ENCODE measurements around the gene UBE2QL1. TPM values are rescaled to one million over a fixed set of nuclear protein-coding genes. Genes with fewer than 3 reads are reported as not detected.

UBE2QL1 gene
- total RNA-seq, 1 experiment from 2014 or later, result not detected

- Histone ChIP-seq H3K9me2 (ENCODE audit: insufficient read depth) (no peaks in the 10 kb centered on the region), H3K79me2 (ENCODE audit: insufficient read depth, low read length) (no peaks in the 10 kb centered on the region), H4K20me1 (ENCODE audit: insufficient read depth) (no peaks in the 10 kb centered on the region), H3K4me1 (ENCODE audit: control insufficient read depth in 1 of 2, insufficient read depth in 2 of 2, low read length in 2 of 2) (no peaks in the 10 kb centered on the region), H3K4me3 (replicated peaks in 1 of 2; ENCODE audit: low read depth in 1 of 2, low read length in 2 of 2) (no peak overlapping the region), H2AFZ (ENCODE audit: low read depth, low read length, poor library complexity, severe bottlenecking) (no peak overlapping the region), H3K36me3 (ENCODE audit: control insufficient read depth in 1 of 2, insufficient read depth in 2 of 2, low read length in 2 of 2) (no peaks in the 10 kb centered on the region), H3K4me2 (ENCODE audit: low read length) (no peak overlapping the region), H3K9me3 (ENCODE audit: control insufficient read depth in 1 of 2, insufficient read depth in 1 of 2, low read depth in 1 of 2, low read length in 2 of 2) (no peaks in the 10 kb centered on the region), H3K27ac (ENCODE audit: low read depth, low read length) (no peak overlapping the region), H3K27me3 (ENCODE audit: insufficient read depth, low read length) (peaks cover 56% of the 10 kb centered on the region), H3K9ac (ENCODE audit: low read length) (no peak overlapping the region)
- ChIA-PET RAD21 (ENCODE audit: low non-redundant PET in 1 of 2, low total read pairs in 2 of 2, uncharacterized antibody in 2 of 2, unreplicated experiment in 2 of 2) (no interaction called here), POLR2A (no interaction called here), CTCF (no interaction called here)
- no TSS peak for BruUV-seq (replicated peaks)
- intact Hi-C loops (cut with micrococcal nuclease), result no loop called here
- DNase-seq (ENCODE audit: low read depth, low spot score), result no peak
- ATAC-seq, result no peak
- TF ChIP-seq CEBPB (IDR thresholded peaks at IDR 0.05; ENCODE audit: low read depth), result no peak
- TF ChIP-seq TCF7L2 (IDR thresholded peaks at IDR 0.05; ENCODE audit: borderline replicate concordance, extremely low read depth, insufficient read depth, insufficient read length), result no peak
- TF ChIP-seq CTCF (IDR thresholded peaks at IDR 0.05 in 2 of 3, conservative IDR thresholded peaks at IDR 0.05 in 1 of 3; ENCODE audit: borderline replicate concordance in 1 of 3, insufficient read depth in 1 of 3, low read depth in 2 of 3, low read length in 2 of 3), result 0 out of 6 replicates have a peak, but pooled peaks of 1 of the 3 experiments have one; percentile 8
Measured at GRCh38 chr5:6487081-6487480, 38.4 kb downstream of the UBE2QL1 start.

DNA sequence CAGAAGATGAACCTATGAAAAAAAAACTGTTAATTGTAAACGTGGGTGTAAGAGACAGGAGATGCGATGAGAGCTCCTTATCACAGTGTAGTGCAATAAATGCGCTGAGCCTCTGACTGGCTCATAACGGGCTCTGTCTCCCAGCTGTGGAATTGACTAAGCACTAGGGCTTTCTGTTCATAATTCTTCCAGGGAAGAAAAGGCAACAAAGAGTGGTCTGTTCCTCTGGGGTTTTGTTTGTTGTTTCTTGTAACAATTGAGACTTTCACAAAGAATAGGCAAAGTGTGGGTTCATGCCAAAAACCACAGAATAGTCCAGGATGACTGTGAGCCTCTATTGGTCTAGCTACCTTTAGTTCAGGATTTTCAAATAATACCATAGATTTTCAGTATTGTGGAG, 39.4 kb downstream of the UBE2QL1 start:
- H3K9me3 ChIP-seq (ENCODE audit: control insufficient read depth in 1 of 2, insufficient read depth in 1 of 2, low read depth in 1 of 2, low read length in 2 of 2), result no peaks in the 10 kb centered on the region
- ATAC-seq (no peak), DNase-seq (ENCODE audit: low read depth, low spot score) (no peak)
- H2AFZ ChIP-seq (ENCODE audit: low read depth, low read length, poor library complexity, severe bottlenecking), result no peak overlapping the region
- H4K20me1 ChIP-seq (ENCODE audit: insufficient read depth), result no peaks in the 10 kb centered on the region
- H3K27ac ChIP-seq (ENCODE audit: low read depth, low read length), result no peak overlapping the region
- no peaks in the 10 kb centered on the region for H3K4me1 ChIP-seq (ENCODE audit: control insufficient read depth in 1 of 2, insufficient read depth in 2 of 2, low read length in 2 of 2)
- H3K4me2 ChIP-seq (ENCODE audit: low read length), result no peak overlapping the region
- H3K9me2 ChIP-seq (ENCODE audit: insufficient read depth), result no peaks in the 10 kb centered on the region
- no peaks in the 10 kb centered on the region for H3K79me2 ChIP-seq (ENCODE audit: insufficient read depth, low read length)
- peaks cover 56% of the 10 kb centered on the region for H3K27me3 ChIP-seq (ENCODE audit: insufficient read depth, low read length)
- intact Hi-C loops (cut with micrococcal nuclease), result no loop called here
- ChIA-PET CTCF (no interaction called here), RAD21 (ENCODE audit: low non-redundant PET in 1 of 2, low total read pairs in 2 of 2, uncharacterized antibody in 2 of 2, unreplicated experiment in 2 of 2) (no interaction called here), POLR2A (no interaction called here)
- BruUV-seq (replicated peaks), result no TSS peak
- no peak for TF ChIP-seq ZFX (IDR thresholded peaks at IDR 0.05)
- TF ChIP-seq SIN3A (IDR thresholded peaks at IDR 0.05; ENCODE audit: low read depth), result no peak
- no peak for TF ChIP-seq ZNF274 (IDR thresholded peaks at IDR 0.05; ENCODE audit: low read depth, low read length)
- no peak for TF ChIP-seq ELF1 (IDR thresholded peaks at IDR 0.05; ENCODE audit: borderline replicate concordance, low read depth)
- no peak for TF ChIP-seq FOSL1 (IDR thresholded peaks at IDR 0.05; ENCODE audit: low read depth)
- no peak for TF ChIP-seq POLR2AphosphoS5 (IDR thresholded peaks at IDR 0.05; ENCODE audit: low read depth, low read length)
- no peak for TF ChIP-seq ATF3 (IDR thresholded peaks at IDR 0.05)
- no peak overlapping the region for H3K4me3 ChIP-seq (replicated peaks in 1 of 2; ENCODE audit: low read depth in 1 of 2, low read length in 2 of 2)
- H3K36me3 ChIP-seq (ENCODE audit: control insufficient read depth in 1 of 2, insufficient read depth in 2 of 2, low read length in 2 of 2), result no peaks in the 10 kb centered on the region
- no peak overlapping the region for H3K9ac ChIP-seq (ENCODE audit: low read length)

Measured in HCT116 (cell line).